DOHH2 (cell line): ENCODE results near the gene ENDOD1.

Experiments
- EZH2phosphoT487 ChIP-seq: fragments of 200-600 bp; sonication (generic); IDR thresholded peaks from 2 replicates; pipeline ENCODE4 v1.6.1; 2017; ENCODE audit warnings: borderline replicate concordance, mild to moderate bottlenecking, antibody characterized with exemption, low read length, moderate library complexity, mixed read lengths
- TF ChIP-seq, protein P1 (sequence below): fragments of 200-600 bp; sonication (generic); IDR thresholded peaks from one replicate; pipeline ENCODE4 v1.5.1; 2014; ENCODE audit warnings: antibody characterized with exemption, mild to moderate bottlenecking, low read depth, low read length; ENCODE audit not compliant: poor library complexity, severe bottlenecking

DNA sequence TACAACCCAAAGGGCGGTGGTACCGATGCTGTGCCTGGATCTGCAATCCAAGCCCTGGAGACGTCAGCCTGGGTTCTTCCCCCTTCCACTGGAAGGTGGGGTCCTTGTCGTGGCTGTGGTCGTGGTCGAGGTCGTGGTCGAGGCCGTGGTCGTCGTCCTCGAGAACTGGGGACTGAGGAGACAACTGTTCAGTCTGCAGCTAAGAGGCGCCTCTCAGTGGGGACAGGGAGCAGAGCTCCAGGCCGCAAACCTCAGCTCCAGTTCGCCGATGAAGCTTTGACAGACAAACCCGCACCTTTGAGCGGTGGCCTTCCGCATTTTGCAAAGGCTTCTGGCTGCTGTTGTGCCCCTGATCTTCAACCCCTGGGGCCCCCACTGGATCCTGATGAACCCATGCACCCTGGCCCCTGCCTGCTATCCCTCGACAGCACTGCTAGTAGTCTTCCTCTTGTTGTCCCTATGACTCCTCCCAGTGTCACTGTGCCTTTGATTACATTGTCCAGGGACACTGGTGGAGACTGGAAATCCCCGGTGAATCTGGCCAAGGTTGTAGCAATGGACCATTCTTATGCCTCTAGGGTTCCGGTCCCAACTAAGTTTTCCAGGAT, 38.9 kb upstream of the ENDOD1 start:
- TF ChIP-seq, protein P1, sequence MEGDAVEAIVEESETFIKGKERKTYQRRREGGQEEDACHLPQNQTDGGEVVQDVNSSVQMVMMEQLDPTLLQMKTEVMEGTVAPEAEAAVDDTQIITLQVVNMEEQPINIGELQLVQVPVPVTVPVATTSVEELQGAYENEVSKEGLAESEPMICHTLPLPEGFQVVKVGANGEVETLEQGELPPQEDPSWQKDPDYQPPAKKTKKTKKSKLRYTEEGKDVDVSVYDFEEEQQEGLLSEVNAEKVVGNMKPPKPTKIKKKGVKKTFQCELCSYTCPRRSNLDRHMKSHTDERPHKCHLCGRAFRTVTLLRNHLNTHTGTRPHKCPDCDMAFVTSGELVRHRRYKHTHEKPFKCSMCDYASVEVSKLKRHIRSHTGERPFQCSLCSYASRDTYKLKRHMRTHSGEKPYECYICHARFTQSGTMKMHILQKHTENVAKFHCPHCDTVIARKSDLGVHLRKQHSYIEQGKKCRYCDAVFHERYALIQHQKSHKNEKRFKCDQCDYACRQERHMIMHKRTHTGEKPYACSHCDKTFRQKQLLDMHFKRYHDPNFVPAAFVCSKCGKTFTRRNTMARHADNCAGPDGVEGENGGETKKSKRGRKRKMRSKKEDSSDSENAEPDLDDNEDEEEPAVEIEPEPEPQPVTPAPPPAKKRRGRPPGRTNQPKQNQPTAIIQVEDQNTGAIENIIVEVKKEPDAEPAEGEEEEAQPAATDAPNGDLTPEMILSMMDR: no peak
- TF ChIP-seq EZH2phosphoT487: no peak
